HL-60 (cell line): ENCODE data around the gene AHDC1.

Experiments
- DNase-seq, 2 experiments: peaks; one replicate each; pipeline ENCODE4 v3.0.0-alpha.2; 2010 to 2020; ENCODE audit warnings: low read depth in 1 of 2, low spot score in 1 of 2
- H3K27ac ChIP-seq: fragments of 250-450 bp; sonication (Bioruptor Pico); replicated peaks from 2 replicates; pipeline ENCODE4 v1.5.1; 2020; ENCODE audit warnings: mild to moderate bottlenecking, moderate library complexity
- H3K27me3 ChIP-seq: fragments of 250-450 bp; sonication (Bioruptor Pico); 2 replicates; pipeline ENCODE4 v1.5.1; 2021; ENCODE audit warnings: mild to moderate bottlenecking, moderate library complexity; ENCODE audit not compliant: insufficient read depth, poor library complexity, severe bottlenecking
- H3K4me3 ChIP-seq: replicated peaks from 2 replicates; pipeline ENCODE4 v1.5.1; 2011; ENCODE audit warnings: mild to moderate bottlenecking, control low read depth, low read length; ENCODE audit not compliant: insufficient read depth
- GABPA ChIP-seq: IDR thresholded peaks from 2 replicates; pipeline ENCODE4 v1.6.1; 2012; ENCODE audit warnings: low read depth
- POLR2AphosphoS5 ChIP-seq: IDR thresholded peaks from 2 replicates; pipeline ENCODE4 v1.6.1; 2012; ENCODE audit warnings: low read depth
- SPI1 ChIP-seq: IDR thresholded peaks from 2 replicates; pipeline ENCODE4 v1.6.1; 2012; ENCODE audit warnings: low read depth, mild to moderate bottlenecking, borderline replicate concordance
- TF ChIP-seq, protein P1 (sequence below): IDR thresholded peaks from 2 replicates; pipeline ENCODE4 v1.6.1; 2012; ENCODE audit warnings: low read depth; ENCODE audit not compliant: insufficient replicate concordance
- TF ChIP-seq, protein P2 (sequence below): IDR thresholded peaks from one replicate; pipeline ENCODE4 v1.5.1; 2011; ENCODE audit warnings: low read length, control low read depth, inconsistent platforms; ENCODE audit not compliant: insufficient read depth

The AHDC1 gene

DNA sequence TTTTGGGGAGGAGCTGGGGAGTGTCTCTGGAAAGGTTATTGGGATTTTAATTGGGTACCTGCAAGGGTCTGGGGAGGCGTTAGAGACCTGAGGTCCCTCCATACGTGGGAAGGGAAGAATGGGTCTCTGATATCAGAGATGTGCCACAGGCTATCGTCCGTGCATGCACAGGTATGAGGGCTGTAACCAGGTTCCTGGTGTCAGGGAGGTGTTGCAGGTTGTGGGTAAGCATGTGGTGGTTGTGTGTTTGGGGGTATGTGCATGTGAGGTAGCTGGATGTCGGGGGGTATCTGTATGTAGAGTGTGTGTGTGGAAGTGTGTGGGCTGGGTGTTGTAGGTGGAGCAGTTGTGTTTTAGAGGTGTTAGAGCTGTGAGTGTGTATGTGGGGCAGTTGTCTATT, 8.3 kb downstream of the AHDC1 start:
- Histone ChIP-seq H3K27ac (no peak overlapping the region), H3K4me3 (no peak overlapping the region), H3K27me3 (no peaks in the 10 kb centered on the region)
- TF ChIP-seq, protein P1, sequence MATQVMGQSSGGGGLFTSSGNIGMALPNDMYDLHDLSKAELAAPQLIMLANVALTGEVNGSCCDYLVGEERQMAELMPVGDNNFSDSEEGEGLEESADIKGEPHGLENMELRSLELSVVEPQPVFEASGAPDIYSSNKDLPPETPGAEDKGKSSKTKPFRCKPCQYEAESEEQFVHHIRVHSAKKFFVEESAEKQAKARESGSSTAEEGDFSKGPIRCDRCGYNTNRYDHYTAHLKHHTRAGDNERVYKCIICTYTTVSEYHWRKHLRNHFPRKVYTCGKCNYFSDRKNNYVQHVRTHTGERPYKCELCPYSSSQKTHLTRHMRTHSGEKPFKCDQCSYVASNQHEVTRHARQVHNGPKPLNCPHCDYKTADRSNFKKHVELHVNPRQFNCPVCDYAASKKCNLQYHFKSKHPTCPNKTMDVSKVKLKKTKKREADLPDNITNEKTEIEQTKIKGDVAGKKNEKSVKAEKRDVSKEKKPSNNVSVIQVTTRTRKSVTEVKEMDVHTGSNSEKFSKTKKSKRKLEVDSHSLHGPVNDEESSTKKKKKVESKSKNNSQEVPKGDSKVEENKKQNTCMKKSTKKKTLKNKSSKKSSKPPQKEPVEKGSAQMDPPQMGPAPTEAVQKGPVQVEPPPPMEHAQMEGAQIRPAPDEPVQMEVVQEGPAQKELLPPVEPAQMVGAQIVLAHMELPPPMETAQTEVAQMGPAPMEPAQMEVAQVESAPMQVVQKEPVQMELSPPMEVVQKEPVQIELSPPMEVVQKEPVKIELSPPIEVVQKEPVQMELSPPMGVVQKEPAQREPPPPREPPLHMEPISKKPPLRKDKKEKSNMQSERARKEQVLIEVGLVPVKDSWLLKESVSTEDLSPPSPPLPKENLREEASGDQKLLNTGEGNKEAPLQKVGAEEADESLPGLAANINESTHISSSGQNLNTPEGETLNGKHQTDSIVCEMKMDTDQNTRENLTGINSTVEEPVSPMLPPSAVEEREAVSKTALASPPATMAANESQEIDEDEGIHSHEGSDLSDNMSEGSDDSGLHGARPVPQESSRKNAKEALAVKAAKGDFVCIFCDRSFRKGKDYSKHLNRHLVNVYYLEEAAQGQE, result no peak
- TF ChIP-seq SPI1 (no peak), POLR2AphosphoS5 (no peak), GABPA (no peak)
- TF ChIP-seq, protein P2, sequence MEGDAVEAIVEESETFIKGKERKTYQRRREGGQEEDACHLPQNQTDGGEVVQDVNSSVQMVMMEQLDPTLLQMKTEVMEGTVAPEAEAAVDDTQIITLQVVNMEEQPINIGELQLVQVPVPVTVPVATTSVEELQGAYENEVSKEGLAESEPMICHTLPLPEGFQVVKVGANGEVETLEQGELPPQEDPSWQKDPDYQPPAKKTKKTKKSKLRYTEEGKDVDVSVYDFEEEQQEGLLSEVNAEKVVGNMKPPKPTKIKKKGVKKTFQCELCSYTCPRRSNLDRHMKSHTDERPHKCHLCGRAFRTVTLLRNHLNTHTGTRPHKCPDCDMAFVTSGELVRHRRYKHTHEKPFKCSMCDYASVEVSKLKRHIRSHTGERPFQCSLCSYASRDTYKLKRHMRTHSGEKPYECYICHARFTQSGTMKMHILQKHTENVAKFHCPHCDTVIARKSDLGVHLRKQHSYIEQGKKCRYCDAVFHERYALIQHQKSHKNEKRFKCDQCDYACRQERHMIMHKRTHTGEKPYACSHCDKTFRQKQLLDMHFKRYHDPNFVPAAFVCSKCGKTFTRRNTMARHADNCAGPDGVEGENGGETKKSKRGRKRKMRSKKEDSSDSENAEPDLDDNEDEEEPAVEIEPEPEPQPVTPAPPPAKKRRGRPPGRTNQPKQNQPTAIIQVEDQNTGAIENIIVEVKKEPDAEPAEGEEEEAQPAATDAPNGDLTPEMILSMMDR, result no peak
- DNase-seq, result no peak

DNA sequence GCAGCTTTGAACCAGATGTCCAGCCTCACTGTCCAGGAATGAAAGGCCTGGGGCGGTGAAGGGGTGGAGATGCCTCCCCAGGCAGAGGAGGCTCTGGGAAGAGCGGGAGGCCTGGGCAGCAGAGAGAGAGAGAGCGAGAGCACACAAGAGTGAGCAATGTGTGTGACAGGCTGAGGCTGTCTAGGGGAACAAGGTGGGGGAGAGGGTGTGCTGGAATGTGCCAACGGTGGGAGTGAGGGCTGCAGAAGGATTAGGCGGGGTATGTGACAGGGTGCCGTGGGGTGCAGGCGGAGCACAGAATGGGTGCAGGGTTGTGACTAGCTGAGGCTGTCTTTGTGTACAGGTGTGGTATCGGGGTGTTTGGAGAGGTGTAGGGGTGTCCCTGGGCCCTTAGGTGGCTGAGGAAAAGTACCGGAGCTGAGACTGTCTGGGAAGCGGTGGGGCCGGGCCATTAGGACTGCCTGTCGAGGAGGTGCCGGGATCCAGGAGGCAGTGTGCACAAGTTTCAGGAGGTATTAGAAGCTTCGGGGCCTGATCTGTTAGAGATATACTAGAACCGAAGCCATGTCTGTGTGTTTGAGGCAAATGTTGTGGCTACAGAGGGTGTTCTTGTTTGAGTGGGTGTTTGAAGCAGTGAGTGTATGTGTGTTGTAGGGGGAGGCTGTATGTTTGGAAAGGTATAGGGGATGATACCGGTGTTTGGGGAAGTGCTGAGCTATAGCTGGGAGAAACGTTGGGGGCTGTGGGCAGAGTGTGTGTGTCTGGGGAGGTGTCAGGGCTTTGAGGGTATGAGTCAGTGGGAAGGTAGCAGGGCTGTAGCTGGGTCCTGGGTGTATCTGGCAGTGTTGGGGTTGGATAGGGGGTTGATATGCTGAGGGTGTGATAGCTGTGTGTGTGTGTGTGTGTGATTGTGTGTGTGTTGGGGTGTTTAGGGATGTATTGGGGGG, 9.1 kb downstream of the AHDC1 start:
- peak; percentile 74; the same call in 1 of the 2 replicates for TF ChIP-seq SPI1
- TF ChIP-seq GABPA, result no peak
- TF ChIP-seq, protein P1, result no peak
- no peak for TF ChIP-seq POLR2AphosphoS5
- TF ChIP-seq, protein P2, result no peak
- DNase-seq, result no peak
- Histone ChIP-seq H3K4me3 (no peak overlapping the region), H3K27me3 (no peaks in the 10 kb centered on the region), H3K27ac (no peak overlapping the region)

DNA sequence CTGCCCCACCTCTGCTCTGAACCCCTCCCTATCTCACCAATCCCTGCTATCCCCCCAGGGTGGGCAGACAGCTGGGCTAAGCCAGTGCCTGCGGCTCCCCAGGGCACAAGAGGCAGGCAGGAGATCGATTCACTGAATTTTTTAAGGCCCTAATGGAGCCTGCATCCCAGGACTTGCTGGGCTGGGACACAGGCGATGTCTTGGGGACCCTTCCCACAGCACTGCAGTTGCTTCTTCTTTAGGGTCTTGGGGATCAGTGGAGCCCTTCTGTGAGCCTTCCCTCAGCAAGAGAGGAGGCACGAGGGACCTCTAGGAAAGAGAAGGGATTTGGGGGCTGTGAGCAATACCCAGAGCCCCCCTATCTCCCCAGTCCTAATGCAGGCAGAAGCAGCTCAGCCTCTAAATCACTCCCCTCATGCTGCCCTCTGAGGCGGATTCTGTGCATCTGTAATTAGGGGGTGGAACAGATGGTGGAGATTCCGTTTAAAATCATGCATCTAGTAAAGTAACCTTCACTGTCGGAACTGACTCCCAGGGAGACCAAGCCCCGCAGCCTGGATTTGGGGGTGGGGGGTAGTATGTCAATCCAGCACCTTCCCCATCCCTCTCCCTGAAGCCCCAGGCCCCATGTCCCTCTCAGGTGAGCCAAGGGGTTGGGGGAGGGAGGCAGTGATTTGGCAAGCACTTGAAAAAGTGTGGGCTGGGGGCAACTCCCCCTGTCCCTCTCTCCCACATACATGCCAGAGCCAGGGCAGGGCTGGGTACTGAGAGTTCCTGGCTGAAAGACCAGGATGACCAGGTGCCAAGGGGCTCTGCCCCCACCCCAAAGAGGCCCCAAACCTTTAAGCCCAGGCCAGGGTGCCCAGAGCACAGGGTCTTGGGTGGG, 10.0 kb downstream of the AHDC1 start:
- DNase-seq, result no peak
- Histone ChIP-seq H3K27me3 (no peaks in the 10 kb centered on the region), H3K27ac (no peak overlapping the region), H3K4me3 (no peak overlapping the region)
- TF ChIP-seq SPI1 (no peak), GABPA (no peak), POLR2AphosphoS5 (no peak)
- TF ChIP-seq, protein P1, result no peak
- TF ChIP-seq, protein P2, result no peak
